Activated CD8-positive, alpha-beta memory T cell treated with anti-CD3 and anti-CD28 coated beads, Interleukin-2, amount 50 U/mL, for 1 hour (primary cell): Measurements from ENCODE around the gene BMPR2.

Experiments used
- DNase-seq: peaks from one replicate; pipeline ENCODE4 v3.0.0-alpha.2; 2020; ENCODE audit errors: extremely low read depth

Gene BMPR2

GRCh38 chr2:202599105-202599504 is 223.0 kb downstream of the BMPR2 start:
- DNase-seq: no peak

GRCh38 chr2:202599911-202600310 is 223.8 kb downstream of the BMPR2 start:
- no peak for DNase-seq

- no peak for DNase-seq
Measured at GRCh38 chr2:202604699-202605098, 228.6 kb downstream of the BMPR2 start.

- no peak for DNase-seq
Measured at GRCh38 chr2:202605174-202605573, 229.0 kb downstream of the BMPR2 start.

- DNase-seq: no peak
Measured at GRCh38 chr2:202608142-202608852, 232.2 kb downstream of the BMPR2 start.

- no peak for DNase-seq
Measured at GRCh38 chr2:202609381-202610145, 233.4 kb downstream of the BMPR2 start.

- no peak for DNase-seq
Measured at GRCh38 chr2:202610380-202610779, 234.3 kb downstream of the BMPR2 start.

- no peak for DNase-seq
Measured at GRCh38 chr2:202612145-202612544, 236.0 kb downstream of the BMPR2 start.

- no peak for DNase-seq
Measured at GRCh38 chr2:202613479-202613878, 237.4 kb downstream of the BMPR2 start.
